Measurements from ENCODE around the gene YTHDC1.
A peak's percentile ranks its signal among the peaks of the same experiment; 100 is the strongest.
"Not testable (repeated sequence)": the region's sequence is repeated elsewhere in the genome, so short reads cannot be mapped to it uniquely, and the experiment has no call there.

YTHDC1 gene

GRCh38 chr4:68349649-68350360 lies at the start of gene YTHDC1:
Gene YTHDC1, minus strand, starts transcription at chr4:68350090. Its CDS starts 337 bp downstream, at chr4:68349753.
- peak; percentile 80 to 92 (median 86) for DNase-seq

GRCh38 chr4:68399306-68399705 lies 49.4 kb upstream of the YTHDC1 start:
- DNase-seq = no peak

GRCh38 chr4:68396756-68397155 lies 46.9 kb upstream of the YTHDC1 start:
- no peak for DNase-seq

GRCh38 chr4:68391436-68391835 lies 41.5 kb upstream of the YTHDC1 start:
- DNase-seq = no peak

GRCh38 chr4:68390205-68390935 lies 40.5 kb upstream of the YTHDC1 start:
- no peak for DNase-seq

- DNase-seq = not testable (repeated sequence)
Measured at GRCh38 chr4:68389386-68389913, 39.6 kb upstream of the YTHDC1 start.

- DNase-seq = no peak
Measured at GRCh38 chr4:68388347-68388865, 38.5 kb upstream of the YTHDC1 start.

- DNase-seq = no peak
Measured at GRCh38 chr4:68385267-68385666, 35.4 kb upstream of the YTHDC1 start.

- no peak for DNase-seq
Measured at GRCh38 chr4:68383115-68383514, 33.2 kb upstream of the YTHDC1 start.

GRCh38 chr4:68378226-68378625 lies 28.3 kb upstream of the YTHDC1 start:
- no peak for DNase-seq

GRCh38 chr4:68375667-68376559 lies 26.0 kb upstream of the YTHDC1 start:
- peak in 1 of 4 experiments; percentile 3 for DNase-seq

- peak in 3 of 4 experiments; percentile 20 to 41 (median 23) for DNase-seq
Measured at GRCh38 chr4:68373513-68373912, 23.6 kb upstream of the YTHDC1 start.

- no peak for DNase-seq
Measured at GRCh38 chr4:68372588-68372987, 22.7 kb upstream of the YTHDC1 start.

- no peak for DNase-seq
Measured at GRCh38 chr4:68369142-68369805, 19.4 kb upstream of the YTHDC1 start.

GRCh38 chr4:68368691-68369131 lies 18.8 kb upstream of the YTHDC1 start:
- no peak for DNase-seq

GRCh38 chr4:68367835-68368234 lies 17.9 kb upstream of the YTHDC1 start:
- DNase-seq = no peak

- no peak for DNase-seq
Measured at GRCh38 chr4:68366600-68366999, 16.7 kb upstream of the YTHDC1 start.

GRCh38 chr4:68365068-68365467 lies 15.2 kb upstream of the YTHDC1 start:
- no peak for DNase-seq

- no peak for DNase-seq
Measured at GRCh38 chr4:68361146-68361589, 11.3 kb upstream of the YTHDC1 start.

- DNase-seq = no peak
Measured at GRCh38 chr4:68360231-68360968, 10.5 kb upstream of the YTHDC1 start.

- no peak for DNase-seq
Measured at GRCh38 chr4:68359508-68359907, 9.6 kb upstream of the YTHDC1 start.
